T-helper 17 cell (primary cell): ENCODE results near the gene STX12. TPM values are rescaled to one million over a fixed set of nuclear protein-coding genes. Genes with fewer than 3 reads are reported as not detected.

ENCODE experiments used
- ATAC-seq: fragments of 150-1000 bp; cut with Tn5 transposase; 2 replicates; pipeline ENCODE4 v1.10.0; 2021; ENCODE audit warnings: mild to moderate bottlenecking, moderate library complexity
- DNase-seq, 3 donors: peaks; one replicate each; pipeline versions ENCODE4 v3.0.0 to v3.0.0-alpha.2; 2020 to 2021
- H3K9me3 ChIP-seq: one replicate; pipeline ENCODE4 v1.7.0; 2013; ENCODE audit warnings: low read length, mild to moderate bottlenecking; ENCODE audit not compliant: control insufficient read depth, poor library complexity, severe bottlenecking
- H3K27ac Mint-ChIP-seq: one replicate; pipeline ENCODE4 v1.8.0; 2022; ENCODE audit warnings: mild to moderate bottlenecking, moderate library complexity, mixed read lengths
- H3K27me3 Mint-ChIP-seq: one replicate; pipeline ENCODE4 v1.8.0; 2022; ENCODE audit warnings: mixed read lengths
- H3K36me3 Mint-ChIP-seq: one replicate; pipeline ENCODE4 v1.8.0; 2022; ENCODE audit warnings: low read depth, mixed read lengths
- H3K4me1 Mint-ChIP-seq: one replicate; pipeline ENCODE4 v1.8.0; 2022; ENCODE audit warnings: mild to moderate bottlenecking, mixed read lengths
- H3K4me3 Mint-ChIP-seq: one replicate; pipeline ENCODE4 v1.8.0; 2022; ENCODE audit warnings: mild to moderate bottlenecking, moderate library complexity, mixed read lengths
- total RNA-seq, 4 donors: library from RNA in 2 of 4; stranded (reverse) in 2 of 4; gene quantifications; one replicate each; pipeline ENCODE4 v1.2.3 and lab custom pipeline; 2022 to 2026

The STX12 gene
- total RNA-seq (10 to 100 TPM; 23.4 to 27.7 TPM), total RNA-seq (lab: John Stamatoyannopoulos, UW) (29.5 to 51.9 reads per million in 2 donors)

DNA sequence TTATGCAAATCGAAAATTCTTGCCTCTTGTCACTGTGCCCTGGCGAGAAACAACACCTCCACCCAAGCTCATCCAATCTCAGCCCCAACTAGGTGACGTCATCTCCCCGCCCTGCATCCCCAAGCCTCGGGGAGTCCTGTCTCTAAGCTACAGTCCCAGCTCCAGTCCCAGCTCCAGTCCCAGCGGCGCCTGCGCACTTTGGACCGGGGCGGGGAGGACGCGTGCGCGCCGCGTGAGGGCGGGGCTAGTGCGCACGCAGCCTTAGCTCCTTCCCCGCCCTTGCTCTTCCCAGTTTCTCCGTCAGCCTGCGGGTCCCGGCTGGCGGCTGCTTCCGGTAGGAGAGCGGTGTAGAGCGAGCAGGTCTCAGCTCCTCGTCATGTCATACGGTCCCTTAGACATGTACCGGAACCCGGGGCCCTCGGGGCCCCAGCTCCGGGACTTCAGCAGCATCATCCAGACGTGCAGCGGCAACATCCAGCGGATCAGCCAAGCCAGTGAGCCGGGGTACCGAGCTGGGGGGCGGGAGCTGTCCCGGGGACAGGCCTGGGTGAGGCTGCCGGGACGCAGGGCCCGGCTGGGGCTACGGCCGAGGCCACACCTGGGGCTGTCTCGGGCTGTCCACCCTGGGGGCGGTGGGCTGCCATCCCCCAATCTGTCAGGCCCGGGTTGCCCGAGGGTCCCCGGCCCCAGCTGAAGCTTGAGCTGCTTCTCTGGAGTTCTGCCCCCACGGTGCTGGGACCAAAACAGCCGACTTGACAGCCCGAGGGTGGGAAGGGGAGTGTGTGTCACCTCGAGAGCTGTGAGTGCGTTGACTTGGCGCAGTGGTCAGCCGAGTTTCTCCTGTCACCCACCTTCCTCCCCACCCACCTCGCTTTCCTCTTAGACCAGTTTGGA is at the start of gene STX12:
Gene STX12, plus strand, starts transcription at position 288 of the 894 bp plus-strand sequence. Its CDS starts 89 bp downstream, at position 377.
- no peaks in the 10 kb centered on the region for H3K9me3 ChIP-seq
- peak; percentile 96 to 98 (median 97) for DNase-seq
- Mint-ChIP-seq H3K36me3 (peaks cover 9% of the 10 kb centered on the region), H3K4me1 (peaks cover 22% of the 10 kb centered on the region), H3K27me3 (no peaks in the 10 kb centered on the region), H3K4me3 (peak within 1 kb of the TSS; percentile 98), H3K27ac (peak within 1 kb of the TSS; percentile 97)
- peak; percentile 96 for ATAC-seq

GRCh38 chr1:27724961-27725373 is 48.1 kb upstream of the STX12 start:
- Mint-ChIP-seq H3K27ac (peak overlapping the region; percentile 96), H3K27me3 (no peaks in the 10 kb centered on the region), H3K4me3 (peak overlapping the region; percentile 81), H3K4me1 (peaks cover 15% of the 10 kb centered on the region), H3K36me3 (no peaks in the 10 kb centered on the region)
- DNase-seq: no peak
- ATAC-seq: no peak
- no peaks in the 10 kb centered on the region for H3K9me3 ChIP-seq

DNA sequence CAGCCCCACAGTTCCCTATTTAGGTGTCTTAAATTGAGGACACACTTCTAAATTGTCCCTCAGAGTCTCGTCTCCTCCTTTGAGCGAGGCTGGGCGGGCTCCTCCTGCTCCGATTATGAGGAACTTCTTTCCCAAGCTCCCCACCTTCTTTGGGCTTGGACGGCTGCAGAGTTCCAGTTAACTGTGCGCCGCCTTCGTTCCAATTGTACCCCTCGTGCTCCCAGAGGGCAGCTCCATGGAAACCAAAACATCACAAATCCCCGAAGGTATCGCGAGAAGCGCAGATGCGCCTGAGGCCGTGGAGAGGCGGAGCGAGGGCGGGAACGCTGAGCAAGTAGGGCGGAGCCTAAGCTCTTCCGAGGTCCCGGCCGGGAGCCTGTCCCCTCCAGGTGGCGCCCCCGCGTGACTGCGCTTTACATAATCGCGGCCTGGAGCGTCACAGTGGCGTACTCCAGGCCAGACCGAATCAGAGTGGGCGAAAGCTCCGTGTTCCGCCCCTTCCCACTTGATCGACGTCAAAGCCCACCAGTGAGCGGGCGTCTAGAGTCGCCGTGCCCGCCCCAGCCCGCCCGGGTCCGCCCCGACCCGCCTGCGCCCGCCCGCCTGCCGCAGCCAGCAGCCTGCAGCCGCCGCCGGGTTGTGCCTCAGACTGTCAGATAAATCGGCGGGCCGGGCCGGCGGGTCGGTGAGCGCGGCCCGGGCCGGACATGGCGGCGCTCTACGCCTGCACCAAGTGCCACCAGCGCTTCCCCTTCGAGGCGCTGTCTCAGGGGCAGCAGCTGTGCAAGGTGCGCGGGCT is 47.4 kb upstream of the STX12 start, which contains the start of gene FAM76A:
Gene FAM76A, plus strand, starts transcription at position 588 of the 799 bp plus-strand sequence. Its CDS starts 120 bp downstream, at position 708.
- Mint-ChIP-seq H3K36me3 (no peaks in the 10 kb centered on the region), H3K27ac (peak within 1 kb of the TSS; percentile 96), H3K4me1 (peaks cover 15% of the 10 kb centered on the region), H3K27me3 (no peaks in the 10 kb centered on the region), H3K4me3 (peak within 1 kb of the TSS; percentile 81)
- no peaks in the 10 kb centered on the region for H3K9me3 ChIP-seq
- peak; percentile 99 for DNase-seq
- peak; percentile 93 for ATAC-seq

GRCh38 chr1:27726173-27727044 is 46.6 kb upstream of the STX12 start:
- no peaks in the 10 kb centered on the region for H3K9me3 ChIP-seq
- DNase-seq (peak in 2 of 3 donors; percentile 18 to 32), ATAC-seq (no peak)
- peak overlapping the region; percentile 83 for H3K27ac Mint-ChIP-seq
- peaks cover 18% of the 10 kb centered on the region for H3K4me1 Mint-ChIP-seq
- H3K27me3 Mint-ChIP-seq: no peaks in the 10 kb centered on the region
- H3K4me3 Mint-ChIP-seq: peak overlapping the region; percentile 81
- peaks cover 2% of the 10 kb centered on the region for H3K36me3 Mint-ChIP-seq

DNA sequence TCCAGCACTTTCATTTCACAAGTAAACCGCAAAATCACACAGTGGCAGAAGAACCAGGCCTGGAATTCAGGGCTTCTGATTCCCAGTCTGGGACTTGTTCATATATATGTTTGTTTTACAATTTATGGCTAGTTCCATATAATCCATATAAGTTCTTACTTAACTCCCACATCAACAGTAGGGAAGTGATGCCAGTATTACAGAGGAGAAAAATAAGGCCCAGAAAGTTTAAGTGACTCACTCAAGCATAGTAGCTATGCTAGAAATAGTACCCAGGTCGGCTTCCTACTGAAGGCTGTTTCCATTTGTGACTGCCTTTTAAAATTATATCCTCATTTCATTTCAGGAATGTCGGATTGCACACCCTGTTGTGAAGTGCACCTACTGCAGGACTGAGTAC is 45.9 kb upstream of the STX12 start:
- Mint-ChIP-seq H3K27me3 (no peaks in the 10 kb centered on the region), H3K36me3 (peaks cover 2% of the 10 kb centered on the region), H3K4me3 (peak overlapping the region; percentile 81), H3K27ac (peak overlapping the region; percentile 83), H3K4me1 (peaks cover 18% of the 10 kb centered on the region)
- DNase-seq (no peak), ATAC-seq (no peak)
- no peaks in the 10 kb centered on the region for H3K9me3 ChIP-seq

GRCh38 chr1:27736252-27736651 is 36.8 kb upstream of the STX12 start:
- DNase-seq (no peak), ATAC-seq (no peak)
- Mint-ChIP-seq H3K4me3 (no peak overlapping the region), H3K27me3 (no peaks in the 10 kb centered on the region), H3K4me1 (peaks cover 5% of the 10 kb centered on the region), H3K27ac (no peak overlapping the region), H3K36me3 (peaks cover 6% of the 10 kb centered on the region)
- H3K9me3 ChIP-seq: no peaks in the 10 kb centered on the region

DNA sequence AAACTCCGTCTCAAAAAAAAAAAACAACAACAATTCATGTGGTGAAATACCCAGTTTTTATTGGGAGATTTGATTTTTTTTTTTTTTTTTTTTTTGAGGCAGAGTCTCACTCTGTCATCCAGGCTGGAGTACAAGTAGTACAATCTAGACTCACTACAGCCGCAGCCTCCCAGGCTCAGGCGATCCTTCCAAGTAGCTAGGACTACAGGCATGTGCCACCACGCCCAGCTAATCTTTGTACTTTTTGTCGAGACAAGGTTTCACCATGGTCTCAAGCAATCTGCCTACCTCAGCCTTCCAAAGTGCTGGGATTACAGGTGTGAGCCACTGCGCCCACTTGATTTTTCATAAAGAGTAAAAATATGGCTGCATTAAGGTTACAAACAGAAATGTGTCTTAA is 31.9 kb upstream of the STX12 start:
- ATAC-seq (no peak), DNase-seq (no peak)
- H3K4me3 Mint-ChIP-seq: no peak overlapping the region
- no peaks in the 10 kb centered on the region for H3K9me3 ChIP-seq
- no peak overlapping the region for H3K27ac Mint-ChIP-seq
- H3K4me1 Mint-ChIP-seq: peaks cover 13% of the 10 kb centered on the region
- peaks cover 14% of the 10 kb centered on the region for H3K36me3 Mint-ChIP-seq
- no peaks in the 10 kb centered on the region for H3K27me3 Mint-ChIP-seq

DNA sequence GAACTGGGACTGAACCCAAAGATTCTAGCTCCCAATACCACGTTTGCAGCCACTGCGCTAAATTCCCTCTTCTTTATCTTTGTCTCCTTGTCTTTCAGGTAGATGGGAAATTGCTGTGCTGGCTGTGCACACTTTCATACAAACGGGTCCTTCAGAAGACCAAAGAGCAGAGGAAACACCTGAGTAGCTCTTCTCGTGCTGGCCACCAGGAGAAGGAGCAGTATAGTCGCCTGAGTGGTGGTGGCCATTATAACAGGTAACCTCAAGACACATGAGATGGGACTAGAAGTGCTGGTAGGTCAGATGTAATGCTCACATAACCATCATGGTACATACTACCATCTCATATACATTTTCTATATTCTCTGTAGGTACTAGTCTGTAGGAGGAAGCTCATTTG is 28.5 kb upstream of the STX12 start:
- DNase-seq: no peak
- Mint-ChIP-seq H3K27ac (peak overlapping the region; percentile 67), H3K4me1 (peaks cover 12% of the 10 kb centered on the region), H3K36me3 (peaks cover 12% of the 10 kb centered on the region), H3K4me3 (no peak overlapping the region), H3K27me3 (no peaks in the 10 kb centered on the region)
- H3K9me3 ChIP-seq: no peaks in the 10 kb centered on the region
- no peak for ATAC-seq

GRCh38 chr1:27745466-27745865 is 27.6 kb upstream of the STX12 start:
- Mint-ChIP-seq H3K27ac (peak overlapping the region; percentile 67), H3K4me3 (no peak overlapping the region), H3K36me3 (peaks cover 15% of the 10 kb centered on the region), H3K27me3 (no peaks in the 10 kb centered on the region), H3K4me1 (peaks cover 15% of the 10 kb centered on the region)
- H3K9me3 ChIP-seq: no peaks in the 10 kb centered on the region
- no peak for ATAC-seq
- no peak for DNase-seq

DNA sequence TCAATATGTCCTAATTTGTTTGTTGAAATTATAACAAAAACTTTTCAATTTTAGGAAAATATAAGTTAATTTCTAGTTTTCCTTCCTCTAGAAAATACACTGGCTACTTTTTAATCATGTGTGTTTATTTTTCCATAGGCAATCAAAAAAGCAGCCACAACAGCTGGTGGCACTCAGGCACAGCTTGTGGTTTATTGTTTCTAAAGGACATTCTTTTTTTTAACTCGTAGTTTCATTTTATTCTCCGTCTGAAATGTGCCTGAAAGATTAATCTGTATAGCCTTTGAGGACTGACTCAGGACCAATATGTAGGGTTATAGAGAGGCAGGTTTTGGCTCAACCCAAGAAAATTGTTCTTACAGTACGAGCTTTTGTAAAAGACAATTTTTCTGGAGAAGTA is 20.7 kb upstream of the STX12 start:
- no peak for DNase-seq
- Mint-ChIP-seq H3K4me1 (peaks cover 11% of the 10 kb centered on the region), H3K27ac (peak overlapping the region; percentile 19), H3K27me3 (no peaks in the 10 kb centered on the region), H3K4me3 (no peak overlapping the region), H3K36me3 (peaks cover 4% of the 10 kb centered on the region)
- ATAC-seq: no peak
- H3K9me3 ChIP-seq: no peaks in the 10 kb centered on the region

DNA sequence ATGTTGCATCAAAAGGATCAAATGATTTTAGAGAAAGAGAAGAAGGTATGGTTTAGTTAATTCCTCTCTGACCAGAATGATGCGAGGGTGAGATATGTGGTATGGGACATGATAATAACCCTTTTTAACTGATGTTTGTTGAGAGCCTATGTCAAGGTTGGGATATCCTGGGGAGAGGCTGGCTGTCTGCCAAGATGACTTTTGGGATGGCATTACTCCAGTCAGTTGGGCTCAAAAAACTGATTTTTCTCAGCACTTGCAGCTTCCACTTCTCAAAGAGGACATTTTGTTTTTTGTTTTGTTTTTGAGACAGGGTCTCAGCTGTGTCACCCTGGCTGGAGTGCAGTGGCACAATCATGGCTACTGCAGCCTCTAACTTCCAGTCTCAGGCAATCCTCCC is 17.7 kb upstream of the STX12 start:
- DNase-seq: no peak

GRCh38 chr1:27755865-27756264 is 17.2 kb upstream of the STX12 start:
- Mint-ChIP-seq H3K36me3 (peaks cover 4% of the 10 kb centered on the region), H3K4me1 (peaks cover 9% of the 10 kb centered on the region), H3K27ac (no peak overlapping the region), H3K27me3 (no peaks in the 10 kb centered on the region), H3K4me3 (no peak overlapping the region)
- DNase-seq (no peak), ATAC-seq (no peak)
- no peaks in the 10 kb centered on the region for H3K9me3 ChIP-seq

More for the DNA sequence above, 17.7 kb upstream of the STX12 start:
- Mint-ChIP-seq H3K36me3 (peaks cover 4% of the 10 kb centered on the region), H3K27ac (no peak overlapping the region), H3K4me1 (peaks cover 9% of the 10 kb centered on the region), H3K4me3 (no peak overlapping the region), H3K27me3 (no peaks in the 10 kb centered on the region)
- no peaks in the 10 kb centered on the region for H3K9me3 ChIP-seq
- no peak for ATAC-seq
